Stimulated activated CD8-positive, alpha-beta memory T cell treated with anti-CD3 and anti-CD28 coated beads, Interleukin-4, amount 100 ng/mL, for 1 hour (primary cell): ENCODE measurements around the gene ACKR2.

Source experiments
- DNase-seq, 2 donors: peaks; one replicate each; pipeline ENCODE4 v3.0.0-alpha.2; 2020; ENCODE audit warnings: low read depth in 2 of 2, low spot score in 1 of 2

ACKR2 gene

DNA sequence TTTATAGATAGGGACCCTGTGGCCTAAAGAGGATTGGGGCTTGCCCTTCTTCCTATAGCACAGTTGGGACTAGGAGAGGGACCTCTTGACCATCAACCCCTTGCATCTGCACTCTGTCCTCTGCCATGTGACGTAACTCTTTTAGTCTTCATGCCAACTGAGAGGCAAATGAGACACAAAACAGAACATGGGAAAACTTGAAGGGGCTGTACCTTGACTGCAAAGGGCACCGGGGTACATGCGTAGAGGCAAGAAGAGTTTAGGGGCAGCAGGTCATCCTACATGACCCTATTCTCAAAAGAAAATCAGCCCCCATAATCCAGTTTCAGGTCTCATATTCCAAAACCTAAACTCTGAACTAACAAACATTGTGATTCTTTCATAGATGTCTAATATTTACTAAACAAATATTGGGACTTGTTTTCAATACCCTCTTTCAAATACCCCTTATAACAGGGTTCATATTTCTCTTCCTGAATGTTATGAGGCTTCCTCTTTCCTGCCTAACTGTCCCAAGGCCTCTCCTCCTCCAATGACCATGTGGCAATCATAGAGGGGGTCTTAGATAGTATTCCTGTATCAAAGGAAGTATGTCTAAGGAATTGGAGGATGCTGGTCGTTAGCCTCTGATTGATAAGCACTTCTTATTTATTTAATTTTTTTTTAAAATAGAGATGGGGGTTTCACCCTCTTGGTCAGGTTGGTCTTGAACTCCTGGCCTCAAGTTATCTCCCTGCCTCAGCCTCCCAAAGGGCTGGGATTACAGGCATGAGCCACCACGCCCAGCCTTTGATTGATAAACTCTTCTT, 20.6 kb downstream of the ACKR2 start:
- no peak for DNase-seq

GRCh38 chr3:42830437-42831320, 21.4 kb downstream of the ACKR2 start:
- no peak for DNase-seq

DNA sequence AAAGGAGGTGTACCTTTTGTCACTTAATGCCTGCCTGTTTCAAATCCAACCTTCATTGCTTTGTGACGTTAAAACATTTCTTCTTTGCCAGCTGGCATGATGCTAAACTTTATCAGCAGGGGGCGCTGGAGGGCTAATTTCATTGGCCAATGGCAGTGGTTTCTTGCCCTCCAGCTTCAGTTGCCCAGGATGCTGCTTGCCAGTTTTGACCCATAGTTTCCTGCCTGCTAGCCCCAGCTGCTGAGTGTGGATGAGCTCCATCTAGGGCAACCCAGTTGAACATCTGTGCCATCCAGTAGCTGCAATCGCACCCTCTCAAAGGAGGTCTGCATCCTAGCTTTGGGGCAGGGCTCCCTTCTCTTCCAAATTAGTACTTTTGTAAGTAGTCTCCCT, 22.1 kb downstream of the ACKR2 start:
- peak; percentile 36 to 55 for DNase-seq

DNA sequence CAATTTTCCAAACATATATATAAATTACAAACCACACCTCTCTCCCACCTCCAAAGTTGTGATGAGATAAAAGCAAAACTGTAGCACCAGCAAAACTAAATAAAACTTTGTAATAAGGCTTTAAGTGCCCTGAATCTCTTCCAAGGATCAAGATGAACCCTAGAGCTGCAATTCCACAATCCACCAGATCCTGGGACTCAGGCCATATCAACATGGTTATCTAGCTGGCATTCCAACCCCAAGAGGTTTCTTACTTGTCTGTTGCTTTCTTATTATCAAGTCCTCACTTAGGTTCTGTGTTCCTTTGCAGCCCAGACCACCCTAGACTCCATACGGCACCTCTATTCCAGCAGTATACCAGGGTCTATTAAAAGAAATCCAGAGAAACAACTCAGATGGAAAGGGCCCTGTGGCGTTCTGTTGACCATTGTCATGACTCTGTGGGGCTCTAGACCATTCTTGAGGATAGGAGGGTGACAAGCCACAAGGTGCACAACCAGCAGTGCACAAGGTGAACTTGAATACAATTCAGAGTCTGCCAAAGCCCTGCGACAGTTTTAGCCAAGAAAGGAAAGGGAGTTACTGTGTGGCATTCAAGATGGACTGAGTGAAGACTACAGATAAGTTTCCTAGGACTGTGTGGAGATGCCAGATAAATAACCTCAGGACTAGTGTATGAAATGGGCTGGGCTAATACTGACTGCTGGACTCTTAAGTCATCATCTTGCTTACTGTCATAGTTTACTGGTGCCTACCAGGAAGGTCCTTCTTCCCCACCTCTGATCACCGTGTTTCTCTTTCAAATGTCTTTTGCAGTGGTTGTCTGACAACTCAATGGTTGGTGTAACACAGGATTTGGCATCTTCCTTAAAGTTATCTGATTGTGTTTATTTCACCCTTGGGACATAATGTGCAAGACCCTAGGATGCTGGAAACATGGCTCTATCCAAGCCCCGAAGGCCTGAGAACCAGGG, 27.2 kb downstream of the ACKR2 start:
- DNase-seq: no peak

- DNase-seq: no peak
These were observed 29.3 kb downstream of the ACKR2 start for GRCh38 chr3:42838571-42838970.

DNA sequence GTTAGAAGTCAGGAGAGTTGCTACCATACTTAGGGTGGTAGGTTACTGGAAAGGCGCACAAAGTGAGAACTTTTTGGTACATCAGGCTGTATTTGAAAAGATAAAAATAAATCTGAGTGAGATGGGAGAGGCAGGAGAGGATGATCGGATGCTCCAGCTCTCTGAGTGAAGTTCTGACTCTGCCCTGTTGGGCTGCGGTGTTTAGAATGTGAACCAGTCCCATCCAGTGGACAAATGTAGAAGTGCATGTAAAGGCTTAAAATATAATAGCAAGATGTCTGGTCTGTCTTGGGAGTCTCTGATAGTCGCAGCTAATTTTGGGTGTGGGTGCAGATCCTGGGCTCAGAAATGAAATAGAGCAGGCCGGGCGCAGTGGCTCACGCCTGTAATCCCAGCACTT, 30.4 kb downstream of the ACKR2 start:
- DNase-seq: no peak

GRCh38 chr3:42841332-42841731, 32.1 kb downstream of the ACKR2 start:
- no peak for DNase-seq

DNA sequence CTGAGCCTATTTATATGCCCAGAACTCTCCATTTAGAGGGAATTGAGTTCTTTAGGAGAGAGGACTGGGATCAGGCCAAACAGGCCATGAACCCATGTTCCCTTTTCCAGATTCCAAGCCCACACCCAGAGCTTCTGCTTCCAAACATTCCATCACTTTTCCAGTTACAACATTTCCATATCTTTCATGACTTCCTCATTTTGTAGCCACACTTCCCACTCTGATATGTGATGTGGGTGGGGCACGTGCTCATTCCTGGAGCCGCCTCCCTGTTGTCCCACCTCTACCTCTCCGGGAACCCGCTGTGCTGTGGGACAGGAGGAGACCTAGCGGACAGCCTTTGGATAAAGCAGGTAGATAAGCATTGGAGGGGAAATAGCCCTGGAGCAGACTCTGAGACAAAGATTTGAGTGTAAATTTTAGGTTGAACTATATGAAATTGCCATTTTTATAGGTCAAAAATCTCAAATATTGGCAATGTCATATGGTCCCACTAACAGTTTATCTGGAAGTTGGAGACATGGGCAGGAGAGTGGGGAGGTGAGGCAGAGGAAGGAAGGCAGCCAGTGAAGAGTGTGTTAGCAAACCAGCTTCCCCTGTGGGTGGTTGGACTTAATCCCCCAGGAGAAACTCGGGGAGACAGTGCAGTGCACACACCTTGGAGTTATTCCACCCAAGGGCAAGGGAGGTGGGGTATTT, 34.6 kb downstream of the ACKR2 start:
- DNase-seq: no peak

- no peak for DNase-seq
These were observed 35.1 kb downstream of the ACKR2 start for GRCh38 chr3:42844412-42844713.

- no peak for DNase-seq
These were observed 35.6 kb downstream of the ACKR2 start for GRCh38 chr3:42844815-42845214.

GRCh38 chr3:42846685-42847522, 37.7 kb downstream of the ACKR2 start:
- no peak for DNase-seq

- DNase-seq: no peak
These were observed 38.5 kb downstream of the ACKR2 start for GRCh38 chr3:42847731-42848130.

DNA sequence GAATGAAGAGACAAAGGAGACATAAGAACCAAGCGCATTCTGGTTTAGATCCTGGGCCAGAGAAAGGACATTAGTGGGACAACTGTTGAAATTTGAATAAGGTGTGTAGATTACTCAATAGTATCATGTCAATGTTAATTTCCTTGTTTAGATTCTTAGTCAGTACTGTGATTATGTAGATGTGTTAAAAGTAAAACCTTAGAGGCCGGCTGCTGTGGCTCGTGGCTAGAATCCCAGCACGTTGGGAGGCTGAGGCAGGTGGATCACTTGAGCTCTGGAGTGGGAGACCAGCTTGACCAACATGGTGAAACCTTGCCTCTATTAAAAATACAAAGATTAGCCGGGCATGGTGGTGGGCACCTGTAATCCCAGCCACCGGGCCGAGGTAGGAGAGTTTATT, 39.8 kb downstream of the ACKR2 start:
- no peak for DNase-seq

- DNase-seq: no peak
These were observed 41.0 kb downstream of the ACKR2 start for GRCh38 chr3:42850263-42850662.

GRCh38 chr3:42851228-42851834, 42.1 kb downstream of the ACKR2 start:
- no peak for DNase-seq

DNA sequence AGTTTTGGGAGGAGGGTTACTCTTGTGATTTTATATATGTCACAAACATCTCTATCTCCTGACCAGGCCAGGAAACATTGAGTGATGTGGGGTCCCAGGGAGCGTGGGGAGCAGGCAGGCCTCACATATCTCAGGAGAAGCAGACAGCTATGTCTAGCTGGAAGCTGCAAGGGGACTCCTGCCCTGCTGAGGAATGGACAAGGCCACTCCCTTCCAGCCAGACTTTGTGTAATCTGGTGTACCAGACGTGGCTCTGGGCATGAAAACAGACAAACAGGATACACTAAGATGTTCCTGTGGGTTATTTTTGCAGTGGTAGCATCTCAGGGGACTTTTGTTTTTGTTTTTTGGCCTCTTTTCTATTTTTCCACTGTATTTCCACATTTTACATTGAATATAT, 43.2 kb downstream of the ACKR2 start:
- no peak for DNase-seq

DNA sequence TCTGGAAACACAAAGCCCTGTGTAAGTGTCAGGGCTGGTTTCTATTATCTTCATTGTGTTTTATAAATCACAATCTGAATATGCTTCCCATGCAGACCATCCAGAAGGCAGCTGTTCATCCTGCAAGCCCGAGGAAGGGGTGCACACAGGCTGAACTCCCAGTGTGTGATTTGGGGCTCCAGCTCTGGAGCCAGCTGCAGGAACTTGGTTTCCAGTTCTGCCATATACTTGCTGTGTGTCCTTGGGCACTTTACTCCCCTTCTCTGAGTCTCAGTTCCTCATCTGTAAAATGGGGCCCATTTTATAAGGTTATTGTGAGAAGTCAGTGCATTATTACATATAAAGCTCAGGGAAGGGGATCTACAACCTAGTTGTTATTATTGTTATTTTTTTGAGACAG, 43.8 kb downstream of the ACKR2 start:
- no peak for DNase-seq

GRCh38 chr3:42853739-42854302, 44.6 kb downstream of the ACKR2 start:
- no peak for DNase-seq

GRCh38 chr3:42855219-42855546, 45.9 kb downstream of the ACKR2 start:
- no peak for DNase-seq
